Umbilical cord (tissue), 2 donors: Measurements from ENCODE around the gene ZNF462. TPM values are rescaled to one million over a fixed set of nuclear protein-coding genes. Genes with fewer than 3 reads are reported as not detected.
A peak's percentile ranks its signal among the peaks of the same experiment; 100 is the strongest.

Experiments used
- DNase-seq: peaks from one replicate; pipeline ENCODE4 v3.0.0-alpha.2; 2015; ENCODE audit warnings: low spot score
- total RNA-seq: library from RNA; depleted of rRNA; stranded (reverse); fragments of >200 nt; gene quantifications from one replicate; pipeline ENCODE4 v1.2.3, GENCODE V29; 2014; ENCODE audit warnings: low replicate concordance; ENCODE audit not compliant: insufficient read depth

ZNF462 gene
- total RNA-seq, 1 donor from 2014 or later: 25.3 TPM

DNA sequence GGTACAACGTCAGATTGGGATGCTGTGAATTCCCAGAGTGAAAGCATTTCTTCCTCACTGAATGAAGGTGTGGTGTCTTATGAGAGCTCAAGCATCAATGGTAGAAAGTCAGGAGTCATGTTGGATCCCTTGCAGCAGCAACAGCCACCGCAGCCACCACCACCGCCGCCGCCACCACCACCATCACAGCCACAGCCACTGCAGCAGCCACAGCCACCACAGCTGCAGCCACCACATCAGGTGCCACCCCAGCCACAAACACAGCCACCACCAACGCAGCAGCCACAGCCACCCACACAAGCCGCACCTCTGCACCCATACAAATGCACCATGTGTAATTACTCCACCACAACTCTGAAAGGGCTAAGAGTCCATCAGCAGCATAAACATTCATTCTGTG lies 62.4 kb downstream of the ZNF462 start:
- DNase-seq: no peak

DNA sequence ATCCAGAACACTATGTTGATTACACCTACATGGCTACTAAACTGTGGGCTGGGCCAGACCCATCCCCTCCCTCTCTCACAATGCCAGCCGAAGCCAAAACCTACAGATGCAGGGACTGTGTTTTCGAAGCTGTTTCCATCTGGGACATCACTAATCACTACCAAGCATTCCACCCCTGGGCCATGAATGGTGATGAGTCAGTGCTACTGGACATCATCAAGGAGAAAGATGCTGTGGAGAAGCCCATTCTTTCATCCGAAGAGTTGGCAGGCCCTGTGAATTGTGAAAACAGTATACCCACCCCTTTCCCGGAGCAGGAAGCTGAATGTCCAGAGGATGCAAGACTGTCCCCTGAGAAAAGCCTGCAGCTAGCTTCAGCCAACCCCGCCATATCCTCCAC lies 65.0 kb downstream of the ZNF462 start:
- peak; percentile 33 for DNase-seq

DNA sequence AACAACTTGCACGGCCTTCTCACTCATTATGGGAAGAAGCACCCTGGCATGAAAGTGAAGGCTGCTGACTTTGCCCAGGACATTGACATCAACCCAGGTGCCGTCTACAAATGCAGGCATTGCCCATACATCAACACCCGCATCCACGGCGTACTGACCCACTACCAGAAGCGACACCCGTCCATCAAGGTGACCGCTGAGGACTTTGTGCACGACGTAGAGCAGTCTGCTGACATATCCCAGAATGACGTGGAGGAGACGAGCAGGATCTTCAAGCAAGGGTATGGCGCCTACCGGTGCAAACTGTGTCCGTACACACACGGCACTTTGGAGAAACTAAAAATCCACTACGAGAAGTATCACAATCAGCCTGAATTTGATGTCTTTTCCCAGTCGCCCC lies 65.4 kb downstream of the ZNF462 start:
- DNase-seq: no peak

DNA sequence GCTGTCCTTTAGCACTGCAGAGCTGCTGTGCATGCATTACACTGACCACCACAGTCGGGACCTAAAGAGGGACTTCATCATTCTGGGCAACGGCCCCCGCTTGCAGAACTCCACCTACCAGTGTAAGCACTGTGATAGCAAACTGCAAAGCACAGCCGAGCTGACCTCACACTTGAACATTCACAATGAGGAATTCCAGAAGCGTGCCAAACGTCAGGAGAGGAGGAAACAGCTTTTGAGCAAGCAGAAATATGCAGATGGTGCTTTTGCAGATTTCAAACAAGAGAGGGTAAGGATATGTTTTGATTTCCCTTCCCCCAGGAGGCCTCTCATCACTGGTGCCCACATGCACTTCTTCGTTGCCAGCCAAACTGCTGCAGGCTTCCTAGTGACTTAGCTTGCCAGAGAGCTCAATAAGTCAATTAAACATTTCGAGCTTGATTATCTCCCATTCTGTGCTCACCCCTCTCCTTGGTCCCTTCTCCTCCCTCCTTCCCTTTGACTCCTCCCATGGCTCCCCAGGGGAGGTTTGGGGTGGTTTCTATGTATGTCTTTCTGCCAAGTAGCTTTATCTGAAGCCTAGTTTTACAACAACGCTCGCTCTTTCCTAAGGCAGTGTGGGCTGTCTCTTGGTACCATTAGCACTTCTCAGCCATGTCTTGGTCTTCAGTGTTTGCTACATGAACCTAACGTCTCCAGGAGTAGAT lies 66.7 kb downstream of the ZNF462 start:
- peak; percentile 91 for DNase-seq

DNA sequence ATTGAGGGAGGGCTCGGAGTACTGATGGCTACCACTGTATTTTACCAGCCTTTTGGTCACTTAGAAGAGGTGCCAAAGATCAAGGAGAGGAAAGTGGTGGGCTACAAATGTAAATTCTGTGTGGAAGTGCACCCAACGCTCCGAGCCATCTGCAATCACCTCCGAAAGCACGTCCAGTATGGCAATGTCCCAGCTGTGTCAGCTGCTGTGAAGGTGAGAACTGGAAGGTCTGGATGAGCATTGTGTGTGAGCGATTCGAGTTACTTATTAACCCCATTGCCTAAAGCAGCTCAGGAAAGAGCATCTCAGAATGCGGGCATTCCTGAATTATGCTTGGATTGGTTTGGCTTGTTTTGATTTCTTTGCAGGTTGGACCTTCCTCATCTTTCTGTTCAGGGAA lies 67.5 kb downstream of the ZNF462 start:
- DNase-seq: no peak

DNA sequence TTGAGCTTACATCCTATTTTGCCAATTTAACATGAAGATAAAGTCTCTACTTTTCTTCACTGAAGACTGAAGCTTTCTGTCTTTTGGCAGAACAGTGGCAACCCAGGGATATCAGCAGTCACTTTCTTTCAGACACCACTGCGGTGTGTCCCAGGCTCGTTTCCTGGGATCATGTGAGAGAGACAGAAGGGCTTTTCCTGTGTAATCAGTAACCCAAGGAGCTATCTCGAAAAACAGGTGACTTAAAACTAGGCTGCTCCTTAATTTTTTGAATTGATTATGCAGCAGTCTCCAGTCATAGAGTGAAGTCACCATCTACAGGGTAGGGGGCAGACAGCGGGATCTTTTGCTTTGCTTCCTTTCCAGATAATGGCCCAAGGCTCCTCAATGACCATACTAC lies 68.5 kb downstream of the ZNF462 start:
- no peak for DNase-seq

DNA sequence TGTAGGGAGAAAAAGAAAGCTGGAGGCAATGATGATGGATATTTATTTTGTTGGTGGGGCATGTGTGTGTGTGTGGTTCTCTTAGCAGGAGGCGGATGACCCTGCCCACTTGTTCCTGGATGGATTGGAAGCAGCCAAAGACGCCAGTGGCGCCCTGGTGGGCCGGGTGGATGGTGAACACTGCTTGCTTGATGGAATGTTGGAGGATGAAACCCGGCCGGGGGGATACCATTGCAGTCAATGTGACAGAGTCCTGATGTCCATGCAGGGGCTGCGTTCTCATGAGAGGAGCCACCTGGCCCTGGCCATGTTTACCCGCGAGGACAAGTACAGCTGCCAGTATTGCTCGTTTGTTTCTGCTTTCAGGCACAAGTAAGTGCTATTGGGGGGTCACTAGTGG lies 69.2 kb downstream of the ZNF462 start:
- DNase-seq: no peak

DNA sequence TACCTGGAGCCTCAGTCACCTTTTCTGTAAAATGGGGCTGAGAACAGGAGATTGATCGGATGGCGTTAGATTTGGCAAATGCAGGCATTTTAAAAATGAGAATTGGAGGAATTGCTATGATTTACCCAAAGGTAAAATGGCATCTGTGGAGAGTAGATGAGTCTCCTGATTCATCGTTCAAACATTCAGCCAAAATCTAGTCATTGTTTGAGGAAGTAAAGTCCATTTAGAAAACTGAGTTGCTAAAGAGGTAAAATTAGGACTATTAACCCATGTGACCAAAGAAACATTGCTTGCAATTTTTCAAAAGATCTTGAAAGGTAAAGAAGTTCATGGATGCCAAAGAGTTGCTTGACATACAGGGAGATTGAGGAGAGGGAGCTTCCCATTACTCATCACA lies 69.7 kb downstream of the ZNF462 start:
- DNase-seq: no peak

DNA sequence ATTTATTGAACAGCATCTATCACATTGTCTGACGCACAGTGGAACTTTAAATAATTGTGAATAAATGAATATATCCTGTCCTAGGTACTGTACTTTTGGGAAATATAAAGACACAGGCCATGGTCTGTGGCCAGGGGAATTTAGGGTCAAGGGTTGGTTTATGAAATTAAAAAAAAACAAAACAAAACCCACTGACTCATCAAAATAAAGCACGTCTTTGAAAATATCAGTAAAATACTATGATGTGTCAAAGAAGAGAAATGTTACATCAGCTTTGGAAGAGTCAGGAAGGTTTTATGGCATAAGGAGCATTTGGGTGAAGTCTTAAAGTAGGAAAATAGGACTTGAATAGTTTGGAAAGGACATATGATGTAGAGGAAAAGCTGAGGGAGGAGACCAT lies 70.5 kb downstream of the ZNF462 start:
- no peak for DNase-seq

DNA sequence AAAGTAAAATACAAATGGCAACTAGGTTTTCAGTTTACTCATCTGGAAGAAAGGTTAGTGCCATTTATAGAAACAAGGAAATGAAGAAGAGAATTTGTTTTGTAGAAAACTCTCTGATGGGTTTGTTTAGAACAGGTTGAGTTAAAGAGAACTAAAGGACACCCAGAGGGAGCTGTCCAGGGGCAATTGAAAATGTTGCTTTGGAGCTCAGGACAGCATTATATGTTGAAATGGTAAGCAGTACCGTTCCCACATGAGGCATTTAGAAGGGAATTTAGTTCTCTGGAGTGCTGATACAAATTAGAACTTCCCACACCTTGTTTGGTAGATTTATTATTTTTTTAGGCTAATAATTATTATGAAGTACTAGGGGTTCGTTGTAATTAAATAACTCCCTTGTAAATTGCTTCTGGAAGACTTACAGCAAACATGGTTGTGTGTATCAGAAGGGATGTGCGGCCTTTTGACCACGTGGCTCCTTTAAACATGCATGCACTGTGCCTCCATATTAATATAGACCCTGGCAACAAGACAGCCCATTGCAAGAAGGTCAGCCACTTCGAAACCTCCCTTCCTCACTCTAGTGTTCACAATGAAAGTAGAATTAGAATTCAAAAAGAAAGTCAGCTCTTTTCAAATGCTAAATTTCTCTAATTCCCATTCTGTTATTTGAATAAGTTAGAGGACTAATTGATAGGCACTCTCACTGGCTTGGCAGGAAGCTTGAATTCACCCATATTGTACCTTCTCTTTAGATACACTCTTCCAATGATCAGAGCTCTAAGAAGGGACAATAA lies 71.7 kb downstream of the ZNF462 start:
- DNase-seq: no peak

DNA sequence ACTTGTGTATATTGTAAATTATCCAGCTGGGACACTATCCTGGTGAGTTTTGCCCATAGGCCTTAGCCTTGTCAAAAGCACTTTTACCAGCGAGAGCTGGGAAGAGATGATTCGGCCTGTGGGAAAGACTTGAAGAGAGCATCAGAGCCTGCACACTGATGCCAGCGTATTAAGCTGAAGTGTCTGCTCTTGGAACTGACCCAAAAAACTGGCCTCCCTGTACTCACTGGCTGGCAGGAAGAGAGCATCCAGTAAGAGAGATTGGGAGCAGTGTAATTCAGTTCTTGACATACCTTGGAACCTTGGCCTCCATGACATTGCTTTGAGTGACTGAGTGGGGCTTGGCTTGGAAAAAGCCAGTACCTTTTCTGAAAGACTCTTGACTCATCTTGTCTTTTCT lies 73.7 kb downstream of the ZNF462 start:
- DNase-seq: no peak

DNA sequence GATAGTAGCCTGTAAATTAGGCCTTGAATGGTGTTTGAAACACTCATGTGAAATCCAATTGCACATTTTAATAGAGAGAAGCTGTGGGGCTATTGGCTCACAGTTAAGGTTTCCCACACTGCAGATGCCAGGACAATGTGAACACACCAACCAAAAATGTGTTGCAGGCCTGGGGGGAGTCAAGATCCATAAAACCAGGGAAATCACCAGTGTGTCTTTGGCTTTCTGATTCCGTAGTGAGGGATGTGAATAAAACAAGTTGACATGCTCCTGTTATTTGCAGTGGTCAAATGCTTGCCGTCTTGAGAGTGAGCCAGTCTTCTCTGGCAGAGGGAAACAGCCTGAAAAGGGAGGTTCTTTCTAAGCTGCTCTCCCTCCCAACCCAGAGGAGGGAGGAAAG lies 79.0 kb downstream of the ZNF462 start:
- DNase-seq: no peak

DNA sequence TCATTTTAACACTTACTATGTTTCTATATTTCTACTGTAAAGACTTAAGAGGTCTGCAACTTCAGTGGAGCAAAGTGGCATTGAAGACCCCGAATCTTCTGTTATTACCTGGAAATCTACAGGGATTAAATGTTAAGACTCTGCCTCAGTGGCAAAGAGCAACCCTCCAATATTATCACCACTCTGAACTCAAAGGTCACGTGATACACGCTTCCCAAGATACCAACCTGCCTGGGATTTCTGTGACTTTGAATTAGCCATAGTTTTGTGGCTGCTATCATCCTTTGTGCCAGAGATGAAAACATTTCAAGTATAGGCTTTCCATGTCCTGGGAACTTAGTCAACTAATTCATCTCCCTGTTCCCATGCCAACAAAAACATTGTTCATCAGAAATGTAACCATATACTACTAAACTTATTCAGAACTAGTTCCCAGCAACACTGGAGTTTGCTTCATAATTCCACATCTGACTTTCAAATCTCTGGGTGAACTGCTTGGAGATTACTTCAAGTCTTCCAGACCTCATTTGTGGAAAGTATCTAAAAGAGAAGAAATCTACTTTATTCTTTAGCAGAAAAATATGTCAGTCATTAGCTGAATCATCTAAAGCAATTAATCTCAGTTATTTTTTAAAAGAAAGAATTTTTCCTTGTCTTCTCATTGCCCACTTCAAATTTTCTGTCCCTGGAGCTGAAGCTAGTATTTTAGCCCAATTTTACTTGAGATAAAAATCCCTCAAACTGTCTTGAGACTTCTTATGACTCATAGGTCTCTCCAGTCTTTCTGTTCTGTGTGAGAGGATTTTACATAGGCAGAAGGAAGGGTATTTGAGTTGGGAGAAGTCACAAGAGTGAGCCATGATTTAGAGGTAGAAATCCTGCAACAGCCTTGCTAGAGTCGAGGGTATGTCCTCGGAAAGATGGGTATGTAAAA lies 83.0 kb downstream of the ZNF462 start:
- DNase-seq: peak; percentile 71

DNA sequence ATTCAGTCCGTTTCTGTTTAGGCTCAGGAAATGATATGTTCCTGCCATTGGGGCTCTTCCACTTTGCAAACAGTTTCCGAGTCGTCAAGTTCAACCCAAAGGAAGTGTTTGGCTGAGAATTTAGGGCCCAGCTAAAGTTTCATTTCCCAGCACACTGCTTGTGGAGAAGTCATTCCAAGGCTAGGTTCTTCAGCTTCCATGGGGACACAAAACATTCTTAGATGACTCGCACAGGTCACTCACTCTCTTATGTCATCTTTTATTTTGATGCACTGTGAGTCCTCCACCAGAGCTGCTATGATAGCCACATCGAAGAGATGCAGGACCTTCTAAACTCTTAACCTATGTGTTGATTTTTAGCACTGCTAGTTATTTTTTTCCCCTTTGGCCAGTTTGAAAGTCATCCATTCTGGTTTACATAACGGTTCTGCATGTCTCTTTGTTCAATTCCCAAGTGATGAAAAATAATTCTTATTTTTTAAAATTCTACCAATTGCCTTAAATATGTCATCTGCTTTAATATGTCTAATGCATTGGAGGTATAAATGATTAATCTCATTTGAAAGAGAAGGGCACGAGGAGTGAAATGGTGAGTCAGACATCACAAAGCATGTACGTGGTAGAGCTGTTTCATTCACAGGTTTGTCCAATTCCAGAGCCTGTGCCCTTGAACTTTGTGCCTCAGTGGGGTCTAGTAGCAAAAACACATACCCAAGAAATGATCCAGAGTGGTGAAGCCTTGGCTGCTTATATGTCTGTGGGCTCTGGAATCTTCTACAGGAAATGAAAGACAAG lies 84.3 kb downstream of the ZNF462 start:
- DNase-seq: no peak

DNA sequence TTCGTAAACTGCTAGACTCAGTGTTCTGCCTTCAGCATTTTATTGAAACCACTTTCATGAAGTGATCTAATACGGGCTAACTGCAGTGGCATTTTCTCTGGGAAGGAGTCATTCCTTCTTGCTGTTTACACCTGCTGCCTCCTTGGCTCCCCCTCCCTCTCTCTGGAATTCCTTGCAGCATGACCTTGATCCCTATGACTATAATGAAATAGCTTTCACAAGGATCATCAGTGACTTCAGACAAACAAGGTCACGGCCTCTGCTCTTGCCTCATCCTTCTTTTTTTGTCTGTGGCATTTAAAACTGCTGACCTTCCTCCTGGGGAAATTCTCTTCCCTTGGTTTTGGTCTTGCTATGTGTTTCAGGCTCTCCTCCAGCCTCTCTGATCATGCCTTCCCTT lies 90.2 kb downstream of the ZNF462 start:
- DNase-seq: no peak

DNA sequence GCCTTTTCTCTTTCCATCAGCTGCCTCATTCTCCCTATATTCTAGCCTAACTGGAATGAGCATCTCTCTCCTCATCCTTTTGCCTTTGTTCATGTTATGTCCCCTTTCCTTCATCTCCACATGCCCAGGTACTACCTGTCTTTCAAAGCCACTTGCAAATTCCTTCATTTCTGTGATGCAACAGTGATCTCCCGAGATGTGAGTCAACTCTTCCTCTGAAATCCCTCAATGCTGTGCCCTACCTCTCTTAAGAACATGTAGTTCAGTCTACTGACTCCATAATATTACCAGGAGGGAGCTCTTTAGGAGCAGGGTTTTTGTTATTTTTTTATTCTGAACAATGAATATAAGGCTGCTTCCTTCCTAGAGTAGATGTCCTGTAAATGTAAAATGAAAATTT lies 91.6 kb downstream of the ZNF462 start:
- no peak for DNase-seq

DNA sequence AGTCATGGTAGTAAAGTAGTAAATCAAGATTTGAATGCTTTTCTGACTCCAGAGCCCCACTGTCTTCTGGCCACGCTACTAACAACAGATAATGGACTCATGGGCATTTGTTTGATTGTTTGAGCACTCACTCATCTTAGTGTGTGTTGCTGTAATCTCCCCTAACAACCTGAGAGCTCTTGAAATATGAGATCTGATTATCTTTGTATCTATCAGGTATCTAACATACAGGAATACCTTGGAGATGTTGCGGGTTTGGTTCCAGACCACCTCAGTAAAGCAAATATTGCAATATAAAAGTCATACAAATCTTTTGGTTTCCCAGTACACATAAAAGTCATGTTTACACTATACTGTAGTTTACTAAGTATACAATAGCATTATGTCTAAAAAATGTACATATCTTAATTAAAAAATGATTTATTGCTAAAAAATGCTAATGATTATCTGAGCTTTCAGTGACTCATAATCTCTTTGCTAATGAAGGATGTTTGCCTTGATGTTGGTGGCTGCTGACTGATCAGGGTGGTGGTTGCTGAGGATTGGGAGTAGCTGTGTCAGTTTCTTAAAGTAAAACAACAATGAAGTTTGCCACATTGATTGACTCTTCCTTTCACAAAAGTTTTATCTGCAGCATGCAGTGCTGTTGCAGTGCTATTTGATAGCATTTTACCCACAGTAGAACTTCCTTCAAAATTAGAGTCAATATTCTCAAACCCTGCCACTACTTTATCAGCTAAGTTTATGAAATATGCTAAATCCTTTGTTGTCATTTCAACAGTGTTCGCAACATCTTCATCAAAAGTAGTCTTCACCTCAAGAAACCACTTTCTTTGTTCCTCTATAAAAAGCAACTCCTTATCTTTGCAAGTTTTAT lies 92.2 kb downstream of the ZNF462 start:
- no peak for DNase-seq

DNA sequence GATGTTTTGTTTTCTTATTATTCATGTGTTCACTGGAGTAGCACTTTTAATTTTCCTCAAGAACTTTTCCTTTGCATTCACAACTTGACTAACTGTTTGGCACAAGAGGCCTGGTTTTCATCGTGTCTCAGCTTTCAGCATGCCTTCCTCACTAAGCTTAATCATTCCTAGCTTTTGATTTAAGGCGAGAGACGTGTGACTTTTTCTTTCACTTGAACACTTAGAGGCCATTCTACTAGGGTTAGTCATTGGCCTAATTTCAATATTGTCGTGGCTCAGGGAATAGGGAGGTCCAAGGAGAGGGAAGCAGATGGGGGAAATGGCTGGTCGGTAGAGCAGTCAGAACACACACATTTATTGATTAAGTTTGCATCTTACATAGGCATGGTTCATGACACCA lies 94.0 kb downstream of the ZNF462 start:
- peak; percentile 65 for DNase-seq

DNA sequence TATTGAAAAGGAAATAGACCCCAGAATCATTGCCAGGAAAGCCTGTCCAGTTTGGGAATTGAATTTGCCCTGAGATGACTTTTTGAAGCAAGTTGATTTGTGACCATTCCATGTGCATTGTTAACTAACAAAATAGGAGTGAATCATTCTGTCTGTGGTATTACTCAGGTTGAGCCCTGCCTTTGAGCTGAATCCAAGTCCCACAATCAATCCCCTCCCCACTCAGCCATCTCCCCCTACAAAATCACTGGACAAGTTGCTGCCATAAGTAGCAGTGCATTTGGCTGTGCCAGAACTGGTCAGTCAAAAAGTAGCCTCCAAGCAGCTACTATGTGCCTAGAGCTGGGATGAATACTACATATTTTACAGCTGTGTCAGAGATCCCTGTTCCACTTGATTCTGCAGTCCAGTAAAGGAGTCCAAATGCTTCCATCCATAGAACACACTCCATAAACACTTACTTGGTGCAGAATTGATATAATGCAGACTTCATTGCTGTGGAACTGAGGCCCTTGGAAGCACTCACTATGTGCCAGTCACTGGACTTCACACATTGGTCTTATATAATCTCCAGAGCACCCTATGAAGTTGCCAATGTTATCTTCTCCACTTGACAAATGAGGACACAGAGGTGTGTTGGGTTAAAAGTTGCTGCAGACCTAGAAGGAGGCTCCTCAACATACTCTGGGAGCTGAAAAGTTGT lies 96.1 kb downstream of the ZNF462 start:
- DNase-seq: no peak

DNA sequence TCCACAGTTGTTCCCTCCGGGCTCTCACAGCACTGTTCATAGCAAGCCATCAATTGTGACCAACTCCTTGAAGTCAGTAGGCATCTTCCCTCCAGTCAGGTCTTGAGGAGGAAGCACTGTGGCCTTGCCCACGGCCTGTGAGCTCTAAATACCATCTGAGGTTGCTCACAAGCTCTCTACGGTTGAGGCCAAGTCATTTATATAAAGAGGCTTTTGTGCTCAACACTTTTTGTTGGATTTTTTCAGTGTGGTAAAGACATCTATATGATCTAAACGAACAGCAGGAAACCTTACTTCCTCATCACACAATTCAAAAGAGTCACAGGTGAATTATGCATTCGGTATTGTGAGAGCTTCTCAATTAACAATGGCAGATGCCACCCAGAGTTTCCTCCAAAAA lies 97.3 kb downstream of the ZNF462 start:
- no peak for DNase-seq
